MCF 10A (cell line): ENCODE results near the gene ANO1. TPM values are rescaled to one million over a fixed set of nuclear protein-coding genes. Genes with fewer than 3 reads are reported as not detected.

Source experiments
- Bru-seq: library from RNA; stranded (reverse); fragments of 400-500 nt; gene quantifications from one replicate; lab custom pipeline; 2021; lab: Mats Ljungman, UMichigan
- BruChase-seq, 2 experiments: library from RNA; stranded (reverse); fragments of 400-500 nt; gene quantifications; one replicate each; lab custom pipeline; 2021; lab: Mats Ljungman, UMichigan
- BruUV-seq: library from RNA; stranded (reverse); fragments of 400-500 nt; replicated peaks from 2 replicates; lab custom pipeline; 2021; lab: Mats Ljungman, UMichigan
- CTCF ChIA-PET: fragments of 300-600 bp; sonication (Branson Sonifier 250); formaldehyde crosslinking; extraction: SDS; loops from one replicate; lab custom pipeline; 2021; ENCODE audit warnings: antibody characterized with exemption, inconsistent platforms; lab: Yijun Ruan, JAX
- POLR2A ChIA-PET: fragments of 300-600, 350-650 bp; sonication (Branson Sonifier 250); formaldehyde crosslinking; extraction: SDS; loops from one replicate; lab custom pipeline; 2020; ENCODE audit warnings: antibody characterized with exemption, inconsistent platforms; lab: Yijun Ruan, JAX
- DNase-seq: peaks from one replicate; pipeline ENCODE4 v3.0.0-alpha.2; 2018; ENCODE audit not compliant: unreplicated experiment
- H3K27ac Mint-ChIP-seq: one replicate; pipeline ENCODE4 v1.8.0; 2022; ENCODE audit warnings: mild to moderate bottlenecking, low read depth, mixed read lengths; ENCODE audit not compliant: unreplicated experiment
- H3K27me3 Mint-ChIP-seq: one replicate; pipeline ENCODE4 v1.8.0; 2022; ENCODE audit warnings: mixed read lengths; ENCODE audit not compliant: insufficient read depth, unreplicated experiment
- H3K36me3 Mint-ChIP-seq: one replicate; pipeline ENCODE4 v1.8.0; 2022; ENCODE audit warnings: mild to moderate bottlenecking, moderate library complexity, mixed read lengths; ENCODE audit not compliant: insufficient read depth, unreplicated experiment
- H3K4me1 Mint-ChIP-seq: one replicate; pipeline ENCODE4 v1.8.0; 2022; ENCODE audit warnings: mixed read lengths; ENCODE audit not compliant: insufficient read depth, unreplicated experiment
- H3K4me3 Mint-ChIP-seq: one replicate; pipeline ENCODE4 v1.8.0; 2022; ENCODE audit warnings: mild to moderate bottlenecking, moderate library complexity, mixed read lengths; ENCODE audit not compliant: unreplicated experiment
- H3K9me3 Mint-ChIP-seq: one replicate; pipeline ENCODE4 v1.8.0; 2022; ENCODE audit warnings: mixed read lengths; ENCODE audit not compliant: unreplicated experiment
- intact Hi-C: fragments of 100-400 bp; cut with micrococcal nuclease; formaldehyde crosslinking; loops from 2 replicates; pipeline ENCODE4 v1.14.1; 2022
- long read RNA-seq: library from polyadenylated mRNA; stranded (forward); transcript quantifications from one replicate; pipeline ENCODE4 v2.0.0, GENCODE V29; 2022
- total RNA-seq: library from RNA; stranded (reverse); gene quantifications from 2 replicates; pipeline ENCODE4 v1.2.3, GENCODE V29; 2022
- TF ChIP-seq, protein P1 (sequence below): fragments of 200-600 bp; IDR thresholded peaks from one replicate; pipeline ENCODE4 v1.8.0; 2022; ENCODE audit warnings: antibody characterized with exemption, mild to moderate bottlenecking; ENCODE audit not compliant: unreplicated experiment

The ANO1 gene
- total RNA-seq = not detected in 2 replicates
- not detected for Bru-seq, nascent RNA
- not detected for BruChase-seq, experiment 1, labeled RNA remaining after a 6-hour chase
- BruChase-seq, experiment 2, labeled RNA remaining after a 2-hour chase = percentile 1 among the genes with signal in this experiment
- long read RNA-seq = 0 reads

DNA sequence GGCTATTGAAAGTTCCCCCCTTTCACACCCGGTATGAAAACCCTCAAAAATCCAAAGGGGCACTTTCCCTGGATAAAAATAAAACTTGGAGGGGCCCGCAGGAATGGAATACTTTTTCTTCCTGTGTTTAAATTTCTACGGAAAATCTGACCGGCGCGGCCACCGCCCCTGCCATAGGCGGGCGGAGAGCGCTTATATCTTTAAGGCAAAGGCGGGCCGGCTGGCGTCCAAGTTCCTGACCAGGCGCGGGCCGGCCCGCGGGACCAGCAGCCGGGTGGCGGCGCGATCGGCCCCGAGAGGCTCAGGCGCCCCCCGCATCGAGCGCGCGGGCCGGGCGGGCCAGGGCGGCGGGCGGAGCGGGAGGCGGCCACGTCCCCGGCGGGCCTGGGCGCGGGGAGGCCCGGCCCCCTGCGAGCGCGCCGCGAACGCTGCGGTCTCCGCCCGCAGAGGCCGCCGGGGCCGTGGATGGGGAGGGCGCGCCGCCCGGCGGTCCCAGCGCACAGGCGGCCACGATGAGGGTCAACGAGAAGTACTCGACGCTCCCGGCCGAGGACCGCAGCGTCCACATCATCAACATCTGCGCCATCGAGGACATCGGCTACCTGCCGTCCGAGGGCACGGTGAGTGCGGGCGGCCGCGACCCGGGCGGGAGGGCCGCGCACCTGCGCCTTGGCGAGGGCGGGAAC, at the start of gene ANO1:
Gene ANO1 (plus strand): TSS at position 223 of the 686 bp plus-strand sequence. CDS start 290 bp downstream, at position 513.
- ChIA-PET CTCF (no interaction called here), POLR2A (interaction anchor here (0.6 kb wide), 1 partner anchor 676 kb away, joined by 4 read pairs; no protein-coding TSS in a partner anchor)
- intact Hi-C loops = no loop called here
- Mint-ChIP-seq H3K4me3 (no peak within 1 kb of the TSS), H3K9me3 (no peaks in the 10 kb centered on the region), H3K27ac (no peak within 1 kb of the TSS), H3K36me3 (no peaks in the 10 kb centered on the region), H3K4me1 (peaks cover 4% of the 10 kb centered on the region), H3K27me3 (no peaks in the 10 kb centered on the region)
- BruUV-seq = no TSS peak
- TF ChIP-seq, protein P1, sequence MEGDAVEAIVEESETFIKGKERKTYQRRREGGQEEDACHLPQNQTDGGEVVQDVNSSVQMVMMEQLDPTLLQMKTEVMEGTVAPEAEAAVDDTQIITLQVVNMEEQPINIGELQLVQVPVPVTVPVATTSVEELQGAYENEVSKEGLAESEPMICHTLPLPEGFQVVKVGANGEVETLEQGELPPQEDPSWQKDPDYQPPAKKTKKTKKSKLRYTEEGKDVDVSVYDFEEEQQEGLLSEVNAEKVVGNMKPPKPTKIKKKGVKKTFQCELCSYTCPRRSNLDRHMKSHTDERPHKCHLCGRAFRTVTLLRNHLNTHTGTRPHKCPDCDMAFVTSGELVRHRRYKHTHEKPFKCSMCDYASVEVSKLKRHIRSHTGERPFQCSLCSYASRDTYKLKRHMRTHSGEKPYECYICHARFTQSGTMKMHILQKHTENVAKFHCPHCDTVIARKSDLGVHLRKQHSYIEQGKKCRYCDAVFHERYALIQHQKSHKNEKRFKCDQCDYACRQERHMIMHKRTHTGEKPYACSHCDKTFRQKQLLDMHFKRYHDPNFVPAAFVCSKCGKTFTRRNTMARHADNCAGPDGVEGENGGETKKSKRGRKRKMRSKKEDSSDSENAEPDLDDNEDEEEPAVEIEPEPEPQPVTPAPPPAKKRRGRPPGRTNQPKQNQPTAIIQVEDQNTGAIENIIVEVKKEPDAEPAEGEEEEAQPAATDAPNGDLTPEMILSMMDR = no peak
- no peak for DNase-seq

- Mint-ChIP-seq H3K4me3 (no peak overlapping the region), H3K9me3 (no peaks in the 10 kb centered on the region), H3K27me3 (no peaks in the 10 kb centered on the region), H3K4me1 (no peaks in the 10 kb centered on the region), H3K36me3 (no peaks in the 10 kb centered on the region), H3K27ac (no peak overlapping the region)
- POLR2A ChIA-PET = no interaction called here
- TF ChIP-seq, protein P1 = no peak
- CTCF ChIA-PET = no interaction called here
- DNase-seq = no peak
- no TSS peak for BruUV-seq
- intact Hi-C loops = no loop called here
Observed at GRCh38 chr11:70029115-70029860, 48.8 kb upstream of the ANO1 start.

DNA sequence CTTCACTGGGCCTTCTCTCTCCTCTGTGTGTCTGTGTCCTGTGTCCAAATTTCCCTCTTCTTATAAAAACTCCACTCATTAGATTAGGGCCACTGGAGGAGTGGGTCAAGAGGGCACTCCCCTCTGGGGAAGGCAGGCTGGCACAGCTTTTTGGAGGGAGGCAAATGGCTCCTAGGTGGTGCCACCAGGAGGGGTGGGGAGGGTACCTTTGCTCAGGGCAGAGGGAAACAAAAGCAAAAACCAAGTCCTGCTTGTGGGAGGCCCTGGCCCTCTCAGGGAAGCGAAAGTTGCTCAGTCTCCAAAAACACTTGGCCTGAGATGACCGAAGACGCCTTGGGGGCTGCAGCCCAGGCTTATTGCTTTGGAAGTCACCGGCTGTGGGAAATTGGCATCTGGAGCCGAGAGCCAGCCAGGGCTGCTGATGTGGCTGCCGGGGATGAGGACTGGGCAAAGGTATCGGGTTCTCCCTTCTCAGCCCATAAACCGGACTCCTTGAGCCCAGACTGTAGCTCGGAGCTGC, 48.2 kb upstream of the ANO1 start:
- no peak for DNase-seq
- no TSS peak for BruUV-seq
- TF ChIP-seq, protein P1 = no peak
- CTCF ChIA-PET = no interaction called here
- Mint-ChIP-seq H3K27ac (no peak overlapping the region), H3K4me3 (no peak overlapping the region), H3K27me3 (no peaks in the 10 kb centered on the region), H3K4me1 (no peaks in the 10 kb centered on the region), H3K9me3 (no peaks in the 10 kb centered on the region), H3K36me3 (no peaks in the 10 kb centered on the region)
- POLR2A ChIA-PET = no interaction called here
- intact Hi-C loops = no loop called here

GRCh38 chr11:70030412-70030811, 47.7 kb upstream of the ANO1 start:
- POLR2A ChIA-PET = interaction anchor here (0.6 kb wide), 1 partner anchor 13 kb away, joined by 3 read pairs; no protein-coding TSS in a partner anchor
- CTCF ChIA-PET = interaction anchor here (0.6 kb wide), 1 partner anchor 26 kb away, joined by 3 read pairs; no protein-coding TSS in a partner anchor
- H3K36me3 Mint-ChIP-seq = no peaks in the 10 kb centered on the region
- no peak overlapping the region for H3K4me3 Mint-ChIP-seq
- no peaks in the 10 kb centered on the region for H3K9me3 Mint-ChIP-seq
- TF ChIP-seq, protein P1 = no peak
- intact Hi-C loops = no loop called here
- no peaks in the 10 kb centered on the region for H3K27me3 Mint-ChIP-seq
- no peaks in the 10 kb centered on the region for H3K4me1 Mint-ChIP-seq
- no peak for DNase-seq
- BruUV-seq = no TSS peak
- no peak overlapping the region for H3K27ac Mint-ChIP-seq
